IMR-90 (cell line): ENCODE results near the gene ZFPM1. TPM values are rescaled to one million over a fixed set of nuclear protein-coding genes. Genes with fewer than 3 reads are reported as not detected.

Experiments used
- ATAC-seq: fragments of 200-7000 bp; cut with Tn5 transposase; 2 replicates; pipeline ENCODE4 v1.9.1; 2020; ENCODE audit warnings: low read depth, mild to moderate bottlenecking, moderate library complexity
- BruUV-seq: library from RNA; stranded (reverse); fragments of 400-500 nt; replicated peaks from 2 replicates; lab custom pipeline; 2021; lab: Mats Ljungman, UMichigan
- CTCF ChIA-PET: fragments of 300-600 bp; formaldehyde crosslinking; extraction: SDS; loops from one replicate; lab custom pipeline; 2021; ENCODE audit warnings: antibody characterized with exemption; lab: Yijun Ruan, JAX
- POLR2A ChIA-PET: fragments of 300-600 bp; sonication (Branson Sonifier 250); formaldehyde crosslinking; loops from one replicate; lab custom pipeline; 2022; ENCODE audit warnings: antibody characterized with exemption; ENCODE audit not compliant: unreplicated experiment; lab: Charles Lee
- DNase-seq: peaks from one replicate; pipeline ENCODE4 v3.0.0; 2013
- H2AFZ ChIP-seq: replicated peaks from 2 replicates; pipeline ENCODE3; 2013; ENCODE audit warnings: low read length, mild to moderate bottlenecking; ENCODE audit not compliant: poor library complexity
- H2AK5ac ChIP-seq: 2 replicates; pipeline ENCODE4 v1.6.1; 2013; ENCODE audit warnings: low read depth, low read length, inconsistent platforms
- H2AK9ac ChIP-seq: replicated peaks from 2 replicates; pipeline ENCODE3; 2013; ENCODE audit warnings: mild to moderate bottlenecking, low read depth, low read length, moderate library complexity; ENCODE audit not compliant: poor library complexity
- H2BK120ac ChIP-seq: 2 replicates; pipeline ENCODE4 v1.6.1; 2013; ENCODE audit warnings: low read depth, low read length, inconsistent platforms
- H2BK15ac ChIP-seq: 3 replicates; pipeline ENCODE4 v1.6.1; 2013; ENCODE audit warnings: low read depth, low read length, inconsistent platforms
- H2BK20ac ChIP-seq: 2 replicates; pipeline ENCODE4 v1.6.1; 2013; ENCODE audit warnings: low read depth, mild to moderate bottlenecking, inconsistent platforms, low read length, moderate library complexity
- H2BK5ac ChIP-seq: 2 replicates; pipeline ENCODE4 v1.6.1; 2013; ENCODE audit warnings: mild to moderate bottlenecking, low read depth, low read length, inconsistent platforms; ENCODE audit not compliant: poor library complexity, severe bottlenecking
- H3K14ac ChIP-seq: replicated peaks from 2 replicates; pipeline ENCODE4 v1.6.1; 2013; ENCODE audit warnings: low read depth, low read length, inconsistent platforms
- H3K18ac ChIP-seq: 2 replicates; pipeline ENCODE4 v1.6.1; 2013; ENCODE audit warnings: low read depth, low read length, control low read depth
- H3K23ac ChIP-seq: 2 replicates; pipeline ENCODE4 v1.6.1; 2013; ENCODE audit warnings: low read depth, low read length, inconsistent platforms
- H3K27ac ChIP-seq: 2 replicates; pipeline ENCODE4 v1.5.1; 2013; ENCODE audit warnings: mild to moderate bottlenecking, control low read depth, low read length; ENCODE audit not compliant: insufficient read depth
- H3K27me3 ChIP-seq: 2 replicates; pipeline ENCODE4 v1.6.1; 2013; ENCODE audit warnings: low read length; ENCODE audit not compliant: control insufficient read depth, insufficient read depth
- H3K36me3 ChIP-seq: 2 replicates; pipeline ENCODE4 v1.6.1; 2013; ENCODE audit warnings: low read length, mixed read lengths; ENCODE audit not compliant: control insufficient read depth, insufficient read depth
- H3K4ac ChIP-seq: 2 replicates; pipeline ENCODE4 v1.6.1; 2013; ENCODE audit warnings: low read depth, low read length, inconsistent platforms
- H3K4me1 ChIP-seq: 2 replicates; pipeline ENCODE4 v1.6.1; 2013; ENCODE audit warnings: low read length, mixed read lengths; ENCODE audit not compliant: control insufficient read depth, insufficient read depth
- H3K4me2 ChIP-seq: 2 replicates; pipeline ENCODE4 v1.6.1; 2013; ENCODE audit warnings: low read depth, mild to moderate bottlenecking, control low read depth, low read length, moderate library complexity
- H3K4me3 ChIP-seq: 2 replicates; pipeline ENCODE4 v1.5.1; 2013; ENCODE audit warnings: low read depth, mild to moderate bottlenecking, control low read depth, low read length, moderate library complexity; ENCODE audit not compliant: insufficient read depth
- H3K56ac ChIP-seq: 2 replicates; pipeline ENCODE4 v1.6.1; 2013; ENCODE audit warnings: low read length, inconsistent platforms; ENCODE audit not compliant: insufficient read depth; ENCODE audit errors: extremely low read depth
- H3K79me1 ChIP-seq, 2 experiments: 2 replicates each; pipeline ENCODE4 v1.6.1; 2013; ENCODE audit warnings: low read length in 2 of 2, inconsistent platforms in 1 of 2, low read depth in 1 of 2
- H3K9ac ChIP-seq: 2 replicates; pipeline ENCODE4 v1.6.1; 2013; ENCODE audit warnings: low read depth, low read length, control low read depth
- H3K9me1 ChIP-seq: 2 replicates; pipeline ENCODE4 v1.6.1; 2013; ENCODE audit warnings: low read length, inconsistent platforms; ENCODE audit not compliant: insufficient read depth
- H3K9me3 ChIP-seq: 2 replicates; pipeline ENCODE4 v1.6.1; 2013; ENCODE audit warnings: low read length; ENCODE audit not compliant: control insufficient read depth, insufficient read depth
- H4K20me1 ChIP-seq: 2 replicates; pipeline ENCODE4 v1.6.1; 2013; ENCODE audit warnings: low read length, inconsistent platforms; ENCODE audit not compliant: insufficient read depth
- H4K5ac ChIP-seq: 2 replicates; pipeline ENCODE4 v1.6.1; 2013; ENCODE audit warnings: mild to moderate bottlenecking, low read depth, low read length, control low read depth
- H4K8ac ChIP-seq, 2 experiments: 2 replicates each; pipeline ENCODE4 v1.6.1; 2013; ENCODE audit warnings: low read depth in 2 of 2, low read length in 2 of 2, control low read depth in 1 of 2, inconsistent platforms in 1 of 2
- H4K91ac ChIP-seq: 2 replicates; pipeline ENCODE4 v1.6.1; 2013; ENCODE audit warnings: low read depth, low read length, inconsistent platforms; ENCODE audit not compliant: insufficient read depth
- CEBPB ChIP-seq: IDR thresholded peaks from 2 replicates; pipeline ENCODE4 v1.6.1; 2012; ENCODE audit warnings: low read depth, low read length, improper control_type of control experiment
- CHD1 ChIP-seq: IDR thresholded peaks from 2 replicates; pipeline ENCODE4 v1.6.1; 2012; ENCODE audit warnings: low read depth, low read length, improper control_type of control experiment
- RCOR1 ChIP-seq: IDR thresholded peaks from 2 replicates; pipeline ENCODE4 v1.6.1; 2012; ENCODE audit warnings: mild to moderate bottlenecking, low read length, improper control_type of control experiment; ENCODE audit not compliant: insufficient replicate concordance
- SMC3 ChIP-seq: fragments of 150-350 bp; IDR thresholded peaks from 2 replicates; pipeline ENCODE4 v1.6.1; 2016; ENCODE audit warnings: low read depth, mild to moderate bottlenecking, antibody characterized with exemption, low read length, moderate library complexity
- WGBS, 2 experiments: methylation state at CpG; one replicate each; pipeline versions ENCODE4 v1.1.5 to v1.1.7; 2013; ENCODE audit warnings: missing lambda C conversion rate in 2 of 2; ENCODE audit not compliant: insufficient read length in 1 of 2; ENCODE audit errors: extremely low coverage in 2 of 2; 5-methylcytosine and 5-hydroxymethylcytosine counted together
- dilution Hi-C: fragments of 300-500 bp; cut with HindIII; formaldehyde crosslinking; loops from one replicate; pipeline ENCODE4 v1.14.3; 2018; ENCODE audit warnings: low sequenced_read_pairs; ENCODE audit not compliant: unreplicated experiment
- in situ Hi-C: fragments of 300-500 bp; cut with MboI; formaldehyde crosslinking; loops from 3 replicates; pipeline ENCODE4 v1.14.3; 2019; ENCODE audit warnings: low sequenced_read_pairs, inconsistent platforms, mixed read lengths
- intact Hi-C: fragments of 100-400 bp; cut with micrococcal nuclease; formaldehyde crosslinking; loops from 2 replicates; pipeline ENCODE4 v1.10.0; 2022
- polyA plus RNA-seq, 3 experiments: library from polyadenylated mRNA; depleted of rRNA; stranded (reverse); fragments of >200 nt; gene quantifications; 2 replicates each; pipeline ENCODE4 v1.2.3, GENCODE V29; 2012; ENCODE audit warnings: low replicate concordance in 1 of 3
- total RNA-seq: library from RNA; depleted of rRNA; stranded (reverse); fragments of >200 nt; gene quantifications from 2 replicates; pipeline ENCODE4 v1.2.3, GENCODE V29; 2012
- TF ChIP-seq, protein P1 (sequence below): fragments of 150-350 bp; IDR thresholded peaks from 2 replicates; pipeline ENCODE4 v1.6.1; 2016; ENCODE audit warnings: low read depth, mild to moderate bottlenecking, low read length, moderate library complexity, borderline replicate concordance

ZFPM1 gene
- total and polyA plus RNA-seq, 2 of the 4 experiments (the other 2 are of a cell fraction) = 0.36 to 1.1 TPM

- ATAC-seq = no peak
- Histone ChIP-seq H3K9me3 (no peaks in the 10 kb centered on the region), H3K18ac (no peak overlapping the region), H2BK120ac (no peak overlapping the region), H3K9me1 (no peaks in the 10 kb centered on the region), H2BK15ac (no peak overlapping the region), H4K5ac (no peak overlapping the region), H4K20me1 (peaks cover 3% of the 10 kb centered on the region; the same call in 1 of the 2 replicates), H3K4me1 (peaks cover 1% of the 10 kb centered on the region; the same call in 1 of the 2 replicates), H3K4me3 (no peak overlapping the region), H3K27ac (no peak overlapping the region), H3K36me3 (peaks cover 3% of the 10 kb centered on the region; the same call in 1 of the 2 replicates), H3K4me2 (no peak overlapping the region), H4K91ac (no peak overlapping the region), H3K79me1 (no peaks in the 10 kb centered on the region), H3K56ac (no peak overlapping the region), H3K14ac (no peak overlapping the region), H2BK5ac (no peak overlapping the region), H3K9ac (no peak overlapping the region), H2AFZ (peak overlapping the region; percentile 75), H3K23ac (no peak overlapping the region), H4K8ac (no peak overlapping the region), H3K4ac (no peak overlapping the region), H2AK9ac (no peak overlapping the region), H2BK20ac (no peak overlapping the region), H2AK5ac (no peak overlapping the region), H3K27me3 (no peaks in the 10 kb centered on the region)
- WGBS, 2 experiments = 42% methylated on average over 10 of the region's 18 CpGs; no CpG with 5 or more reads in 1 of the 2 experiments
- no TSS peak for BruUV-seq
- dilution Hi-C loops (no loop called here), intact Hi-C loops (no loop called here), in situ Hi-C loops (no loop called here)
- TF ChIP-seq CEBPB (no peak), SMC3 (no peak), CHD1 (no peak), RCOR1 (no peak)
- TF ChIP-seq, protein P1, sequence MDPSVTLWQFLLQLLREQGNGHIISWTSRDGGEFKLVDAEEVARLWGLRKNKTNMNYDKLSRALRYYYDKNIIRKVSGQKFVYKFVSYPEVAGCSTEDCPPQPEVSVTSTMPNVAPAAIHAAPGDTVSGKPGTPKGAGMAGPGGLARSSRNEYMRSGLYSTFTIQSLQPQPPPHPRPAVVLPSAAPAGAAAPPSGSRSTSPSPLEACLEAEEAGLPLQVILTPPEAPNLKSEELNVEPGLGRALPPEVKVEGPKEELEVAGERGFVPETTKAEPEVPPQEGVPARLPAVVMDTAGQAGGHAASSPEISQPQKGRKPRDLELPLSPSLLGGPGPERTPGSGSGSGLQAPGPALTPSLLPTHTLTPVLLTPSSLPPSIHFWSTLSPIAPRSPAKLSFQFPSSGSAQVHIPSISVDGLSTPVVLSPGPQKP = no peak
- CTCF ChIA-PET = no interaction called here
- no peak for DNase-seq
- POLR2A ChIA-PET = no interaction called here
These were observed 72.0 kb downstream of the ZFPM1 start for GRCh38 chr16:88524973-88525662.
